TTC549 (cell line): ENCODE results near the gene ZNF644.

ENCODE experiments used
- FAIRE-seq: peaks from 2 replicates; lab custom pipeline; 2012; peaks lifted over from hg19 to GRCh38; lab: Jason Lieb, UNC

ZNF644 gene

GRCh38 chr1:91020967-91021685 lies 709 bp downstream of the ZNF644 start:
- no peak for FAIRE-seq

DNA sequence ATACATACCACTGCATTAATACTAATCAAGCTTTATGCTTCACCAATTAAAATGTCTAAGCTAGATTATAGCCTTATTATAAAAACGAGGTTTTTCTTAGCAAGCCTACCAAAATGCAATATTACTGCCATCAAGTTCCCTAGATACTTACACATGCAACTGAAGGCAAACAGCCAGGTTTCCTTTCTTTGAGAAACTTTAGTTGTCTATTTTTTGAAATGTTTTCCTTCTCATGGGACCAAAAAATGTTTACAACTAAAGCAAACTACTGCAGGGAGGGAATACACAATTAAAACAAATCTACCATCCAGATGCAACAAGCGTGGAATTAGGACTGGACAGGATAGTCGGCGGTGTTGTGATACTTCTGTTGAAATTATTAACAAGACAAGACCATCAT lies 1.3 kb downstream of the ZNF644 start:
- FAIRE-seq: no peak

DNA sequence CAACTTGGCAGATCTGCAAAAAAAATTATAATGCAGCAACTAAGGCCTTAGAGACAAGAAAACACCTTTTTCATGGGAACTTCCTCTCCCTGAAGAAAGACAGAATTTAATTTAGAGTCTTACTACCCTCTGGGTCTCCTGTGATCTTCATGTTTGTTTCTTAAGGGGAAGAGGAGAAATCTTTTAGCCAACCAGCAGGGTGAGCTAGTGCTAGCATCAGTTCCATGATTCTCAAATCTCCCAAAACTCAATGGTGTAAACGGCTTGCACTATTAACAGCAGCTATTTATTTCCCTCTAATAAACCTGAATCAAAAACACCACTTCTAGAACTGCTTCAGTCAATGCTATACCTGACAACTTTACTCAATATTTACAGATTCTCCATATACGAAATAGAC lies 3.8 kb downstream of the ZNF644 start:
- no peak for FAIRE-seq

DNA sequence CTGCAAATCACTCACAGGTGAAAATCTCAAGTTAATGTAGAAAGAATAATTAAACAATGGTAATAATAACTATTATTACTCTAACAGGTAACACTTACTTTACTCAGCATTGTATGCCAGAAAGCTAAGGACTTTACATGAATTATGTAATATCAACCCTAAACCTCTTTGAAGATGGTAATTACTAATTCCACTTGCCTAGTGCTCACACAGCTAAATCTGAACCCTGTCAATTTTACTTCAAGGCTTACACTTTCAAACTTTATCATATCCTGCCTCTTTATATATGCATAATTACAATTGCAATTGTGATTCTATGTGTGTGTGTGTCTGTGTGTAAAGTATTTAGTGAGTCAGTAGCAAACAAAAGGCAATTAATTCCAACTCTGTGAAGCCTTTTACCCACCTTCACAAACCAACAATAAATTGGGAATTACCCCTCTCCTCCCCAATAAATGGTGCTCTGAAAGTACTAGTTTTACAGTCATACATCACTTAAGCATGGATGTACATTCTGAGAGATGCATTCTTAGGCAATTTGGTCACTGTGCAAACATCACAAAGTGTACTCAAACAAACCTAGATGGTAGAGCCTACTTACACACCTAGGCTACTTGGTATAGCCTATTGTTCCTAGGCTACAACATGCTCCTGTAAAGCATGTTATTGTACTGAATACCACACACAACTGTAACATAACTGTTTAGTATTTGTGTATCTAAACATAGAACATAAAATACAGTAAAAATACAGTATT lies 5.9 kb downstream of the ZNF644 start:
- FAIRE-seq: no peak

DNA sequence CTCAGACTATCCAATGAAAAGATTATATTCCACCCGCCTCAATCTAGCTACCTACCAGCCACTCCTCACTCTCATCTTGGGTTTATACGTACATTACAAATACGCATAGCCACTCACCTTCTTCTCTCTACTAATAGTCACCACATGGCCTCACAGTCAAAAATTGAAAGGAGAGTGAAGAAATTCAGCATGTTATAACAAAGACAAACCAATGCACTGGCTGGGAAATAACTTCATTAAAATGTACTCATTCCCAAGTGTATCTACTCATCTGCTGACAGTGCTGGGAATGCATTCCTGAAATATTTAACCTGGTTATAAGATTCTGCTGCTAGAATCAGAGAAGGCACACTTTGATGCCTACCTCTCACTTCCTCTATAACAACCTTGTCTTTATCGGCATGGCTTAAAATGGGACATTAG lies 6.5 kb downstream of the ZNF644 start:
- no peak for FAIRE-seq

GRCh38 chr1:91014475-91014874 lies 7.4 kb downstream of the ZNF644 start:
- no peak for FAIRE-seq

DNA sequence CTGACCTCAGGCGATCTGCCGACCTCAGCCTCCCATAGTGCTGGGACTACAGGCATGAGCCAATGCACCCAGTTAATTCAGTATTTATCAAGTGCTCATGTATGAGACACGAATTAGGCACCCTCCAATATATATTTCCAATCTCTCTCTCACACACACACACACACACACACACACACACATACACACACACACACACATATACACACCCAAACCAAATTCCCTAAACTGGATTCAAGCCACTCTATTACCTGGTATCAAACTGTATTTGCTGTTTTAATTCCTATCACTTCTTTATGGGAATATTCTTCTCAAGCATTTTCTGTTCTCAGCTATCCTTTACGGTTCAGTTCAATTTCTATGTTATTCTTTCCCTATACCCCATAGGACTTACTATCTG lies 8.5 kb downstream of the ZNF644 start:
- no peak for FAIRE-seq

DNA sequence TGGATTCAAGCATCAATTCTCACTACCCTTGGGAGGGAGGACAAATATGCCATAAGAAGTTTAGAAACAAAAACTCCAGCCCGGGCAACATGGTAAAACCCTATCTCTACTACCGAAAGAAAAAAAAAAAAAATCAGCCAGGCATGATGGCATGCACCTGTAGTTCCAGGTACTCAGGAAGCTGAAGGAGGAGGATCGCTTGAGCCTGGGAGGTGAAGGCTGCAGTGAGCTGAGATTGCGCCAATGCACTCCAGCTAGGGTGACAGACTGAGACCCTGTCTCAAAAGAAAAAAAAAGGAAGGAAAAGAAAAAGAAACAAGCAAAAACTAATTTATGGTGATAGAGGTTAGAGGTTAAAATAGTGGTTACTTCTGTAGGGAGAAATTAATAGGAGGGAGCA lies 9.6 kb downstream of the ZNF644 start:
- FAIRE-seq: no peak

DNA sequence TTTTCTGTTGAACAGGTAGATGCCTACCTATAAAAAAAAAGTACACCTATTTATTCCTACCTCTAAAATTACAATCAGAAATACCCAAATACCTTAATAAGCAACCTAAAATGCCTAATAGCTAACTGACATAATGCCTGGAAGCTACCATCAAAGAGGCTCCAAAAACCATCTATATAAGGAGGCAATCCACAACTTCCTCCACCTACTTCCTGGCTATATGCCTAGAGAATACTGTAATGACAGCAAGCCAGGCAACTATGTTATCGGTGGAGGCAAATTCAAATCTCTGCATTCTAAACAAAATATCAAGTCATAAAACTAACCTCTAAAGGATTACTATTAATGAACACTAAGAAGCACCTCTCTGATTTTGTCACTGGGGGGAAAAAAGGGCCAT lies 10.1 kb downstream of the ZNF644 start:
- no peak for FAIRE-seq

DNA sequence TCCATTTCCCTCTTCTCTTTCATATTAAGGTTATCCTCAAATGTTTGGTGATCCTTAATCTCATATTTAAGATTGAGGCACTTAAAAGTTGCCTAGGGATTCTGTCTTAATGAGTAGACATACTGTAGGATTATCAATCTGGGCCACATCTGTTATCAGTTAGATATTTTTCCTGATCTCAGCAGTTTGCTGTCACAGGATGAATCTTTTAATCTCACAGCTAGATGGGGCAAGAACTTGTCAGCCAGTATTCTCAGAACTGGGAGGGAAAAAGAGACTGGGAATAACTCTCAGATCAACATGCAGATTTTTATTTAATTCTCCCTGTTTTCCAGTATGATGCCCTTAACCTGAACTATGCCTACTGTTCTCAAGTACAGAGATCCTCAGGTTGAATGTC lies 14.0 kb downstream of the ZNF644 start:
- no peak for FAIRE-seq

GRCh38 chr1:91007092-91007491 lies 14.7 kb downstream of the ZNF644 start:
- FAIRE-seq: no peak

GRCh38 chr1:91006113-91006908 lies 15.5 kb downstream of the ZNF644 start:
- no peak for FAIRE-seq

GRCh38 chr1:91005285-91005684 lies 16.6 kb downstream of the ZNF644 start:
- FAIRE-seq: no peak

GRCh38 chr1:91004145-91004544 lies 17.7 kb downstream of the ZNF644 start:
- FAIRE-seq: no peak

DNA sequence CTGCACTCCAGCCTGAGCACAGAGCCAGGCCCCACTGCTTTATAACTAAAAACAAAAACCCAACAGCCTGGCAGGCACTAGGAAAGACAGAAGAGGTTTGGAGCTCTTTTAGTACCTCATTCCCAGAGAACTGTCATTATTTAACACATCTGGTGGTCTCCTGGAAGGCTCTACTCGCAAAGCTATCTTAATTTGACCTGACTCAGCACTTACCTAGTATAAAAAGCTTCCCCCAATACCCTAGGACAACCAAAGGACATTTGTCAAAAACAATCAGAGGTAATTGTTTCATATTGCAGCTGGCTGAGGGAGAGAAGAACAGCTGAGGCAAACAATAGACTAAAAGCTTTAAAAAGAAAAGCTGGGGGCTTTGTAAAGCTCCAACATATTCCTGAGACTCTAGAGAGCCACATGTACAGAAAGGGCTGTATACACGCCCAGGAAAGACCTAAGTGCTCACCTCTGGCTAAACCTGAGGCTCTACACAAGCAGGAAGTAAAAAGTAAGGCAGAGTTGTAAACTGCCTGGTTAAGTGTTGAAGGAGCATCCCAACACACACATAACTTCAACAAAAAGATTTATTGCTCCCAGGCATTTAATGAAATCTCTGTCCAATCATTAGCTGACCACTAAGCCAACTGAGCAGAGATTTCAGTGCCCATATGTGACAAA lies 25.0 kb downstream of the ZNF644 start:
- FAIRE-seq: no peak

GRCh38 chr1:90995311-90995894 lies 26.4 kb downstream of the ZNF644 start:
- no peak for FAIRE-seq

DNA sequence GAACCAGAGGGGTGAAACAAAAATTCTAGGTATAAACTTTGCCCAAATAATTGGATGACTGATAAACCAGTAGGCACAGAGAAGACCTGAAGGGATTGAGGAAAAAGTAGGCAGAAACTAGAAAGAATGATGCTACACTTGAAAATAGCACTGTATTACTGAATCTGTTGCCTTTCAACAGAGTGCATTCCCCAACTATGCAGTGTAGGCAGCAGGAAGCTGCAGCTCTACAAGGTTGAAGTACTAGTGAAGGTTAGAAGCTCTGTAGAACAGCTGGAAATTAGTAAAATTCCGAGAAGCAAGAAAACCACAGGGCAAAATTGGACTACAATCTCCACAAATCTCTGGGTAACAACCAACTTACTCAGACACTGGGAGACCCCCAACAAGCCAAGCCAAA lies 27.4 kb downstream of the ZNF644 start:
- no peak for FAIRE-seq

- no peak for FAIRE-seq
These were observed 28.6 kb downstream of the ZNF644 start for GRCh38 chr1:90993245-90993644.

DNA sequence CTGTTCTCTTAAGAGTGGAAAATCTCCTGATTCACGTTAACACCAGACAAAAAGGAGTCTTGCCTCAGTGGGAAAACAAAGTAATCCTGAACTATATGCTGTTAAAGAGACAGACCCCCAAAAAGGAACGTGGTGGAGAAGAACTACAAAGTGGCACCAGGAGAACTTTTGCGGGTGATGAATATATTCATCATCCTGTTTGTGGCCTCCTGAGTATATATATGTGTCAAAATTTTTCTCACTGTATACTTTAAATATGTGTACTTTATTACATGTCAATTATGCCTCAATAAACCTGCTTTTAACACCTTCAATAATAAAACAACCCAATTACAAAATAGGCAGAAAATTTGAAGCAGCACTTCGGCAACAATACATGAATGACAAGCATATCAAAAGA lies 31.1 kb downstream of the ZNF644 start:
- no peak for FAIRE-seq

GRCh38 chr1:90989990-90990389 lies 31.8 kb downstream of the ZNF644 start:
- no peak for FAIRE-seq

- no peak for FAIRE-seq
These were observed 32.5 kb downstream of the ZNF644 start for GRCh38 chr1:90989302-90989701.

- FAIRE-seq: no peak
These were observed 34.0 kb downstream of the ZNF644 start for GRCh38 chr1:90987841-90988240.
